Measurements from ENCODE around the gene DUSP1.

The DUSP1 gene

GRCh38 chr5:172782169-172783039, 11.4 kb upstream of the DUSP1 start:
- DNase-seq (ENCODE audit: low read depth in 4 of 4, low spot score in 1 of 4): no peak

- DNase-seq (ENCODE audit: low read depth in 4 of 4, low spot score in 1 of 4): no peak
Measured at GRCh38 chr5:172779691-172780341, 8.8 kb upstream of the DUSP1 start.

- no peak for DNase-seq (ENCODE audit: low read depth in 4 of 4, low spot score in 1 of 4)
Measured at GRCh38 chr5:172777881-172778814, 7.2 kb upstream of the DUSP1 start.

GRCh38 chr5:172776235-172776594, 5.2 kb upstream of the DUSP1 start:
- no peak for DNase-seq (ENCODE audit: low read depth in 4 of 4, low spot score in 1 of 4)

GRCh38 chr5:172775326-172776234, 4.6 kb upstream of the DUSP1 start:
- no peak for DNase-seq (ENCODE audit: low read depth in 4 of 4, low spot score in 1 of 4)

GRCh38 chr5:172774561-172775315, 3.7 kb upstream of the DUSP1 start:
- DNase-seq (ENCODE audit: low read depth in 4 of 4, low spot score in 1 of 4): no peak

GRCh38 chr5:172773481-172774469, 2.8 kb upstream of the DUSP1 start:
- DNase-seq (ENCODE audit: low read depth in 4 of 4, low spot score in 1 of 4): no peak

- peak; percentile 41 to 62 (median 44) for DNase-seq (ENCODE audit: low read depth in 4 of 4, low spot score in 1 of 4)
Measured at GRCh38 chr5:172772112-172772906, 1.3 kb upstream of the DUSP1 start.

GRCh38 chr5:172771439-172772111, 580 bp upstream of the DUSP1 start:
- no peak for DNase-seq (ENCODE audit: low read depth in 4 of 4, low spot score in 1 of 4)

GRCh38 chr5:172770374-172770674, 671 bp downstream of the DUSP1 start:
- DNase-seq (ENCODE audit: low read depth in 4 of 4, low spot score in 1 of 4): peak in 1 of 4 experiments; percentile 32

GRCh38 chr5:172769616-172770373, 1.2 kb downstream of the DUSP1 start:
- no peak for DNase-seq (ENCODE audit: low read depth in 4 of 4, low spot score in 1 of 4)

- no peak for DNase-seq (ENCODE audit: low read depth in 4 of 4, low spot score in 1 of 4)
Measured at GRCh38 chr5:172769342-172769615, 1.7 kb downstream of the DUSP1 start.

- no peak for DNase-seq (ENCODE audit: low read depth in 4 of 4, low spot score in 1 of 4)
Measured at GRCh38 chr5:172768573-172769341, 2.2 kb downstream of the DUSP1 start.

GRCh38 chr5:172768098-172768572, 2.9 kb downstream of the DUSP1 start:
- no peak for DNase-seq (ENCODE audit: low read depth in 4 of 4, low spot score in 1 of 4)

GRCh38 chr5:172766287-172767108, 4.5 kb downstream of the DUSP1 start:
- DNase-seq (ENCODE audit: low read depth in 4 of 4, low spot score in 1 of 4): no peak

Data from stimulated activated CD4-positive, alpha-beta T cell treated with anti-CD3 and anti-CD28 coated beads, Interleukin-1b, Interleukin-23, amount 100 ng/mL, for 24 hours (primary cell).